G401.6 (cell line): ENCODE data around the gene LYRM2.

Source experiments
- FAIRE-seq: peaks from 2 replicates; lab custom pipeline; 2012; peaks lifted over from hg19 to GRCh38; lab: Jason Lieb, UNC

Gene LYRM2

DNA sequence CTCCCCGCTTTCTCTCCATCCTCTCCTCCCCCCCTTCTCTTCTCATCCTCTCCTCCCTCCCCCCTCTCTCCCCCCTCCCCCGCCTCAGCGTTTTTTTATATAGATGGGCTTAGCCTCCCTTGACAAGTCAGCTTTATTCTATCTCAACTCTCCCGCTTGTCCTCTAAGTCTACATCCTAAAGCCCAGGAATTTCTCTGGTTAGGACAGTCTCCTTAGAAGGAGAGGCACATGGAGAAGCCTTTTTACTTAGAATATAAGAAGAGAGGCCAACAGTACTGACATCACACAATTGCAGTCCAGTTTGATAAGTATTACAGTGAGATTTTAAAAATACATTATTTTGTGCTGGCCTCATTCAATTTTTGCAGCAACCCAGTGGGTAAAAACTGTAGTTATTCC, 83.5 kb downstream of the LYRM2 start:
- no peak for FAIRE-seq

DNA sequence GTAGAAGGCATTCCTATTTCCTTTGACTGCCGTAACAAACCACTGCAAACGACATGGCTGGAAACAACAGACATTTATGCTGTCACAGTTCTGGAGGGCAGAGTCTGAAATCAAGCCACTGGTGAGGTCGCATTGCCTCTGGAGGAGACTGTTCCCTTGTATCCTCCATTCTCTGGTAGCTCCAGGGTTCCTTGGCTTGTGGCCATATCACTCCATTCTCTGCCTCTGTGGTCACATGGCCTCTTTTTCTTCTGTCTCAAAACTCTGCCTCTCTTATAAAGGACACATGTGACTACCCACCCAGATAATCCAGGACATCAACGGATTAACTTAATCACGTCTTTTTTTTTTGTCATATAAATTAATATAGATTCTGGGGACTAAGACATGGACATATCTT, 84.4 kb downstream of the LYRM2 start:
- no peak for FAIRE-seq

DNA sequence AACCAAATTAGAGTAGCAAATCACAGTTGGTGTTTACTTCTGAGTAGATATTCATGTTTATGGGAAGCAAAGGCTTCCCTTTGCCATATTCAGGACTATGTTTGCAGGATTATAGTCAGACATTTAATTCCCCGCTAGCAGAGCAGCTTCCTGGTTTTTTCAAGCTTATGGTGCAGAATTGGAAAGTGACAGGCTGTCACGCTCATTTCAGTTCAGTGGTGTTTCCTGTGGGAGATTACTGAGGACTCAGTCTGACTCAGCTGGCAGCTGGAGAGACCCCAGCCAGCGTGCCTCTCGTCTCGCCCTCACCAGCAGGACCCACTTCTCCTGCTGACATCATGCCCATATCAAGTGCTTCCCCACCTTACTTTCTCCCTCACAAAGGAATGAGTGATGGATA, 85.1 kb downstream of the LYRM2 start:
- FAIRE-seq, result no peak

DNA sequence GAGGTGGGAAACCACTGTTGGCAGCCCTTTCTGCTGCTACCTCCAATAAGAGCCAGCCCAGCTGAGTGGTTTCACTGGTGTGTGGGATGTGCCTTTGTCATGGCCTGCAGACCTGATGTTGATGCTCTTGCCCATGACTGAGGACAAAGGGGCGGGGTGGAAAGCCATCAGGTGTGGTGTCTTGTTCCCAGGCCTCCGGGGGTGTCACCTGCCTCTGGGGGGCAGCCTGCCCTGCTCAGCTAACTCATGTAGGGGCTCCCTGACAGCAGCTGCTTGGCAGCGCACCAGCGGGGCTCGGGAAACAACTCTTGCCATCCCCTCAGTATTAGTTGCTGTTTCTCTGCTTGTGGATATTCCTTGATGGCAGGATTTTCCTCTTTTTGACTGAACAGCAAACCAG, 91.3 kb downstream of the LYRM2 start:
- FAIRE-seq, result no peak

DNA sequence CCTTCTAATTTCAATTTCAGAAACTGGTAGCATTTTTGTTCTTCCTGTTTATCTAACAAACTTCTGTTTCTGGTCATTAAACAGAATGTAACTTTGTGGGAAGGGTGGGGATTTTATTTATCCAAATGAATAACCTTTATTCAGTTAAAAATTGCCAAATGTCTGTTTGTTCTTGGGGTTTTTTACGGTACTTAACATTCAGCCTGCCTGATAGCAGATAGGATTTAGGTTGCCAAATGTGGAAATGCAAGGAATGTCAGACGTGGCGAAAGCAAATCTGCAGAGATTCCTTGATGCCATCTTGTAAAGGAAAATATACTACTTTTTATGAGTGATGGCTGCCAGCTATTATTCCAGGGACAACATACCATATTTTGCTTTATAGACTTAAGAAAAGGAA, 95.7 kb downstream of the LYRM2 start:
- FAIRE-seq, result no peak

DNA sequence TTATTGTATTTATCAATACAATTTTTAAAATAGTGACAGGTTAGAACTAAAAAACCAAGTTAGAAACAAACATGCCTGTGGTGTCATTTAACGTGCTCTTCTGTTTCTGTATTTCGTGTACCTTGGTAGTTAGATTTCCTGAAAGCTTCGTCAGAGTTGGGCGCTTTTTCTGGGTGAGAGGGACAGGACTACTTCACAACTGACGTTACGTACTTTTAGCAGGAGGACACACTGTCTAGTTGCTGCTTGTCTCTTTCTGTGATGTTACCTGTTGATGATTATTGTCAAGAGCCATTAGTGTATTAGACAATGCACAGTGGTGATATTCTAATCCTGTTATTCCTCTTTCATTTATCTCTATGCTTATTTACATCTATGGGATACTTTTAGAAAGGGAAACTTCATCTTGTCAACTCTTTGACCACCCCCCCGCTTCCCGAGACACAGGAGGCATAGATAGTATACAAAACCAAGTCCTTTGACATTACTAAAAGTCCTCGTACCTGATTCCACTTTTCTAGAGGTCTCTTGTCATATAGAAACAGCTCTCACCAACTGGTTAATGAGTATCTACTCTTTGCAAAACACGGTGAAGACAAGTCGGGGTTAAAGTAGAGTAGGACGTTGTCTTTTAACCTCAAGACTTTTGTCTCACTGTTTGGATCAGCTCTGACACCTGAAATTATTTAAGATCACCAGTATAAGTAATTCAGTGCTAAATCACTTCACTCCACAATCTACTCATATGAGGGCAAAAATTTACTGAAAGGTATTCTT, 96.3 kb downstream of the LYRM2 start:
- no peak for FAIRE-seq

DNA sequence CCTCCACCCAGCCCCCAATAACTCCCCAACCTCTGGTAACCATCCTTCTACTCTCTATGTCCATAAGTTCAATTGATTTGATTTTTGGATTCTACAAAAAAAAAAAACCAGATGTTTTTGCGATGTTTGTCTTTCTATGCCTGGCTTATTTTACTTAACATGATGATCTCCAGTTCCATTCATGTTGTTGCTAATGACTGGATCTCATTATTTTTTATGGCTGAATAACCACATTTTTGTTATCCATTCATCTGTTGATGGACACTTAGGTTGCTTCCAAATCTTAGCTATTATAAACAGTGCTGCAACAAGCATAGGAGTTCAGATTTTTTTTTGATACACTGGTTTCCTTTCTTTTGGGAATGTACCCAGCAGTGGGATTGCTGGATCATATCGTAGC, 98.8 kb downstream of the LYRM2 start:
- no peak for FAIRE-seq

DNA sequence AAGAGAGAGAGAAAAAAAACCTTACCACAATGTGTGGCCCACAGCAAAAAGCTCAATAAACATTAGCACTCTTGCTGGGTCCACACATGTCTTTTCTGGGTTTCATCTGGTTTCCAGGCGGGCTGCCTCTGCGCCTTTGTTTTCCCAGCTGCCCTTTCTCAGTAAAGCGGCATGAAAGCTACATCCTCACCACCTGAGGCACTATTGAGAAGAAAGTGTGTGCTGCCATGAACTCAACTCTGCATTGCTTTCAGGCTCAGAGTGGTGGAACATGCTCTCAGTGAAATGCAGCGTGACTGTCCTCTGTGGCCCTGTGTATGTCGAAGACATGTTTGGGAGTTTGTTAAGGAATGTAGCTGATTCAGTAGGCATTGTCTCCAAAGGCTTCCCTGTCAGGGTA, 102.3 kb downstream of the LYRM2 start:
- FAIRE-seq, result no peak

DNA sequence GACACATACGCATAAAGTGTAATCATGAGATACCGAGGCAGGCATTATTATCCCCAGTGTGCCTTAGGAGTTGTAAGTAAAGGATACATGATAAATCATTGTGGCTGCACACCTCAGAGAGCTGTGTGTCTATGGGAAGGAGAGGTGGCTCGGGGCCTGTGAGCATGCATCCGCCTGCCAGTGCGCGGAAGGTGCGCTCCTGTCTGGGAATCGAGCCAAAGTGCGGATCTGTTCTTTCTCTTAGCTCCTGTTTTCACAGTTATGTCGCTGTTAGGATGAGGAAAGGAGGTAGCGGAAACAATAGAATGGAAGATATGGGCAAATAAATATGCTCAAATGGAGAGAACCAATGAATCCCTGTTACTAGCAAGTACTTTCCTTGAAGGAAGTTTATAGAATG, 107.6 kb downstream of the LYRM2 start:
- no peak for FAIRE-seq

DNA sequence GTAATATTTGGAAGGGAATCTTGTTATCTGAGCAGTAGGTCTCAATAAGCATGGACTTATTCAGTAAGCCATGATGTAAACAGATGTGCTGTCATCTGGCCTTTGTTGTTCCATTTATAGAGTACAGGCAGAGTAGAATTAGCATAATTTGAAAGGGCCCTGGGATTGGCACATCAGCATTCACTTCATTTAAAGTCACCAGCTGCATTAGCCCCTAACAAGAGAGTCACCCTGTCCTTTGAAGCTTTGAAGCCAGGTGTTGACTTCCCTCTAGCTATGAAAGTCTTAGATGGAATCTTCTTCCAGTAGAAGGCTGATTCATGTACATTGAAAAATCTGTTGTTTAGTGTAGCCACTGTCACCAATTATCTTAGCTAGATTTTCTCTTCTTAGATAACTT, 109.7 kb downstream of the LYRM2 start:
- FAIRE-seq, result no peak

DNA sequence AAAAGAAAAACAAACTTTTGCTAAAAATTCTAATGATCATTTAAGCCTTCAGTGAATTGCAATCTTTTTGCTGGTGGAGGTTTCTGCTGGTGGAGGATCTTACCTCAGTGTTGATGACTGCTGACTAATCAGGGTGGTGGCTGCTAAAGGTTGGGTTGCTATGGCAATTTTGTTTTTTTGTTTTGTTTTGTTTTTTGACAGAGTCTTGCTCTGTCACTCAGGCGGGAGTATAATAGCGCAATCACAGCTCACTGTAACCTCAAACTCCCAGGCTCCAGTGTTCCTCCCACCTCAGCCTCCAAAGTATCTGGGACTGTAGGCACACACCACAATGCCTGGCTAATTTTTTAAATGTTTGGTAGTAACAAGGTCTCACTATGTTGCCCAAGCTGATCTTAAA, 110.9 kb downstream of the LYRM2 start:
- no peak for FAIRE-seq

DNA sequence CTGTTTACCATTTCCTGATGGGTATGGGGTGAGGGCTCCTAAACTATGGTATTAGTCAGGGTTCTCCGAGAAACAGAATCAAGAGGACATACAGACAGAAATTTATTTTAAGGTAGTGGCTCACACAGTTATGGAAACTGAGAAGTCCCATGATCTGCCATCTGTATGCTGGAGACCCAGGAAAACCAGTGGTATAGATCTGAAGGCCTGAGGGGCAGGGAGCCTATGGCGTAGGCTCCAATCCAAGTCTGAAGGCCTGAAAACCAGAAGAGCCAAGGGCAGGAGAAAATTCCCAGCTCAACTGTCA, 112.0 kb downstream of the LYRM2 start:
- no peak for FAIRE-seq

DNA sequence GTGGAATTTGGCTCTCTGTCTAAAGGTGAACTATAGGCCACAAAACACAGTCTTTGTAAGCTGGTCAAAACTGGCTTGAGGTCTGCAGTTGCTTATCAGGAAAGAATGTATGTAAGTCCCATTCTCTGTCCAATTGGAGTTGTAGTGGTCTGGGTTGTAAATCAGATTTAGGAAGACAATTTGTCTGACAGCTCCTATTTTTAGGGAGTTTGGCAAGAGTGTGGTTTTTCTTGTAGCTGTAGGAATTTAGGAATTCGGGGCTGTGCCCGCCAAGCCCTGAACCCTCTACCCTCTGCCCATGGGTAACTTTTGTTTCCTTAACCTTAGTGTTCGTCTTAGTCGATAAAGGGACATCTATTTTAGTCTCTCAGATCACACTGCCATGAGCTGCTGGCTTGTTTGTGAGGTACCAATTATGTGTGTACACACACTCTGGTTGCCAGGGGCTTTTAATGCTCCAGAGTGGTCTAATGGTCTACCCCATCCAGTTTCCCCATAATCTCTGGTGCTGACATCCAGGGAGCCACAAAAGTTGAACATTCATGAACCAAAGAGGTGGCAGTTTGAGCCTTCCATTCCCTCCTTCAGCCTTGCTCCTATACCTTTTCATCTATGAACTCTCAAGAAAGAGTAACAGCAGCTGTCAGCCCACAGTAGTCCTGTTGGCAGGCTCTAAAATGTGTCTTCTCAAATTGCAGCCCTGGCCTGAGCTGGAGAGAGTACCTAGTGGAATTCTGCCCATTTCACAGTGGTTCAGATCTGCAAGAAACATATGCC, 112.6 kb downstream of the LYRM2 start:
- FAIRE-seq, result no peak

DNA sequence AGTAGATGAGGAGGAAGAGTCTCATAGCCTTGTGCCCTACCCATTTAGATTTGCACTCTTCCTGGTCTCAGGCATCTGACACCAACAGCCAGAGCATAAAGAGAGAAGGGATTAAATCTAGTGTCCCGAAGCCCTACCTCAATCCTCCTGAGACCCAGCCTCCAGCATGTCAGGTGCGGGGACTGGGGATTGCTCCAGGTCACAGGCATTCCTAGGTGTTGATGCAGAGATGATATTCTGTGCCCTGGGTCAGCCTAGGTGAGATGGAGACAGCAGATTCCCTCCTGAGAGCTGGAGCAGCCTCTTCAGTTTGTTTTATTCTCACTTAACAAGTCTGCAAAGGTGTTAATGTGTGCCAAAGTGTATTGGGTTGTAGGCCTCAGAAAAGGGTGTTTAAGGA, 115.8 kb downstream of the LYRM2 start:
- FAIRE-seq, result no peak

DNA sequence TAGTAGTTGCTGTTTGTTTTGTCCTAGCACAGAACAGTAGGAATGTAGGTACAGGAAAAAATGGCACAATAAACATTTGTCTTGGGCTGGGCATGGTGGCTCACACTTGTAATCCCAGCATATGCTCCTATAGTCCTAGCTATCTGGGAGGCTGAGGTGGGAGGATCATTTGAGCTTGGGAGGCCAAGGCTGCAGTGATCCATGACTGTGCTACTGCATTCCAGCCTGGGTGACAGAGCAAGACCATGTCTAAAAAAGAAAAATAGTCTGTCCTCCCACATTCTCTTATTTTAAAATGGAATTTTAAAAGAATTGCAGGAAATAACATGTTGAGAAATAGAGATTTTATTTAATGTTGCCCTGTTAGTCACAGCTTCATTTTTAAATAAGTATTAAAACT, 117.8 kb downstream of the LYRM2 start:
- no peak for FAIRE-seq

DNA sequence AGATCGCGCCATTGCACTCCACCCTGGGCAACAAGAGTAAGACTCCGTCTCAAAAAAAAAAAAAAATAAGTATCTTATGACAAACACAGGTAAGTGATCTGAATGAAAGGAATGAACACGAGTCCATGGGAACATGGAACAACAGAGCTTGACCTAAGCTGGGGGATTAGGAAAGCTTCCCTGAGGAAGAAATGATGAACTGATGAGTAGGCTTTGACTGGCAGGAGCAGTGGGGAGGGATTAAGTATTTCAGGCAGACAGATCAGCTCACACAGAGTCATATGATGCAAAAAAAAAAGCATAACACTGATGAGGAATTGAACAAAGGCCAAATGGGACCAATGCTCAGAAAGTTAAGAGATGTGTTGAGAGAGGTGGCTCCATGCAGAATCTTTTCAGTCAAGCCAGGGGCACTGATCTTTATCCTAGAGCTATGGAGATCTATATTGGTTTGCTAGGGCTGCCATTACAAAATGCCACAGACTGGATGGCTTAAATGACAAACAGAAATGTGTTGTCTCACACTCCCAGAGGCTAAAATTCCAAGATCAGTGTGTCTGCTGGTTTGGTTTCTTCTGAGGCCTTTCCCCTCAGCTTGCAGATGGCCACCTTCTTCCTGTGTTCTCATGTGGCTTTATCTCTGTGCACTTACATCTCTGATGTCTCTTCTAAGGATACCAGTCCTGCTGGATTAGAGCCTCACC, 120.0 kb downstream of the LYRM2 start:
- FAIRE-seq, result no peak
